ENCODE data around the gene NSMCE3.

Gene NSMCE3

DNA sequence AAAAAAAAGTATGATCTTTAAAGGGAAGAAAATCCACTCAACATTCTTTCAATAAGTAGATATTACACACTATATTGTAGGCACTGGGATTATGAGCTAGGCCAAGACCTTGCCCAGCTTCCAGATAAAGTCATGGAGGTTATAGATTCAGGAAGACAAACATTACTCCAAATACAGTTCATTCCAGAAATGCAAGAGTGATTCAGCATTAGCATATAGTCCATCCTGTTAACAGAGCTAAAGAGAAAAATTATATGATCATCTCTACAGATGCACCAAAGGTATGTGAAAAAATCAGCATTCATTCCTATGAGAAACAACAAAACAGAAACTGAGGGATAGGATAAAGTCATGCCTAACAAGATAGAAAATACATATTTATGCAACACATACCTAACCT is 42.1 kb upstream of the NSMCE3 start:
- TF ChIP-seq, protein P1, sequence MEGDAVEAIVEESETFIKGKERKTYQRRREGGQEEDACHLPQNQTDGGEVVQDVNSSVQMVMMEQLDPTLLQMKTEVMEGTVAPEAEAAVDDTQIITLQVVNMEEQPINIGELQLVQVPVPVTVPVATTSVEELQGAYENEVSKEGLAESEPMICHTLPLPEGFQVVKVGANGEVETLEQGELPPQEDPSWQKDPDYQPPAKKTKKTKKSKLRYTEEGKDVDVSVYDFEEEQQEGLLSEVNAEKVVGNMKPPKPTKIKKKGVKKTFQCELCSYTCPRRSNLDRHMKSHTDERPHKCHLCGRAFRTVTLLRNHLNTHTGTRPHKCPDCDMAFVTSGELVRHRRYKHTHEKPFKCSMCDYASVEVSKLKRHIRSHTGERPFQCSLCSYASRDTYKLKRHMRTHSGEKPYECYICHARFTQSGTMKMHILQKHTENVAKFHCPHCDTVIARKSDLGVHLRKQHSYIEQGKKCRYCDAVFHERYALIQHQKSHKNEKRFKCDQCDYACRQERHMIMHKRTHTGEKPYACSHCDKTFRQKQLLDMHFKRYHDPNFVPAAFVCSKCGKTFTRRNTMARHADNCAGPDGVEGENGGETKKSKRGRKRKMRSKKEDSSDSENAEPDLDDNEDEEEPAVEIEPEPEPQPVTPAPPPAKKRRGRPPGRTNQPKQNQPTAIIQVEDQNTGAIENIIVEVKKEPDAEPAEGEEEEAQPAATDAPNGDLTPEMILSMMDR (IDR thresholded peaks at IDR 0.05; ENCODE audit: low read length): no peak
- TF ChIP-seq EZH2 (IDR thresholded peaks at IDR 0.05; ENCODE audit: borderline replicate concordance, low read length): no peak
- Histone ChIP-seq H3F3A (ENCODE audit: insufficient read depth, low read length) (no peaks in the 10 kb centered on the region), H3K4me3 (ENCODE audit: low read depth, low read length, poor library complexity, severe bottlenecking) (no peak overlapping the region), H4K20me1 (ENCODE audit: insufficient read depth, low read length) (no peaks in the 10 kb centered on the region), H3K36me3 (ENCODE audit: insufficient read depth, low read length) (no peaks in the 10 kb centered on the region), H2AFZ (ENCODE audit: low read length) (no peak overlapping the region), H3K4me2 (ENCODE audit: low read length) (no peak overlapping the region), H3K79me2 (ENCODE audit: insufficient read depth, low read length) (no peaks in the 10 kb centered on the region), H3K9me3 (ENCODE audit: low read length) (no peaks in the 10 kb centered on the region), H3K4me1 (ENCODE audit: insufficient read depth, low read length, severe bottlenecking) (peaks cover 13% of the 10 kb centered on the region), H3K9ac (ENCODE audit: low read length) (no peak overlapping the region), H3K27ac (ENCODE audit: low read depth, low read length, poor library complexity, severe bottlenecking) (no peak overlapping the region), H3K9me2 (ENCODE audit: low read depth, low read length) (no peaks in the 10 kb centered on the region), H3K27me3 (ENCODE audit: insufficient read depth, low read length) (no peaks in the 10 kb centered on the region)

DNA sequence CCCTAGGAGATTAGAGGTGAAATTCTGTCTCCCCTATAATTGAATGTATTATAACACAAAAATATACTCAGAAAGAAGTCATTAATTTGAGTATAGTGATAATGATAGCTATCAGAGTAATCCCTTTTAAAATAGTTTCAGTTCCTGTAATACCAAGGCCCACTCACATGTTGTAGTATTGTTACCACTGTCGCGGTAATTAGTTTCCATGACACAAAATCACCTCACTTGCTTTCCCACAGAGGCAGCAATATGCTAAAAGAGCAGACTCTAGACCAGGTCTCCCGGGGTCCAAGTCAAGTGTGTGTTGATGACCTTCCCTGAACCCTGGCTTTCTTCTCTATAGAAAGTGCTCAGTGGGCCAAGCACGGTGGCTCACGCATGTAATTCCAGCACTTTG is 39.5 kb upstream of the NSMCE3 start:
- Histone ChIP-seq H3K4me3 (ENCODE audit: low read depth, low read length, poor library complexity, severe bottlenecking) (no peak overlapping the region), H3K9ac (ENCODE audit: low read length) (no peak overlapping the region), H3K9me3 (ENCODE audit: low read length) (no peaks in the 10 kb centered on the region), H3K4me2 (ENCODE audit: low read length) (no peak overlapping the region), H3K4me1 (ENCODE audit: insufficient read depth, low read length, severe bottlenecking) (peaks cover 13% of the 10 kb centered on the region), H3K27me3 (ENCODE audit: insufficient read depth, low read length) (no peaks in the 10 kb centered on the region; the same call in 1 of the 2 replicates), H3K9me2 (ENCODE audit: low read depth, low read length) (no peaks in the 10 kb centered on the region), H2AFZ (ENCODE audit: low read length) (no peak overlapping the region), H3F3A (ENCODE audit: insufficient read depth, low read length) (no peaks in the 10 kb centered on the region), H3K27ac (ENCODE audit: low read depth, low read length, poor library complexity, severe bottlenecking) (no peak overlapping the region), H4K20me1 (ENCODE audit: insufficient read depth, low read length) (no peaks in the 10 kb centered on the region), H3K79me2 (ENCODE audit: insufficient read depth, low read length) (no peaks in the 10 kb centered on the region), H3K36me3 (ENCODE audit: insufficient read depth, low read length) (no peaks in the 10 kb centered on the region)
- TF ChIP-seq, protein P1 (IDR thresholded peaks at IDR 0.05; ENCODE audit: low read length): no peak
- TF ChIP-seq EZH2 (IDR thresholded peaks at IDR 0.05; ENCODE audit: borderline replicate concordance, low read length): no peak

DNA sequence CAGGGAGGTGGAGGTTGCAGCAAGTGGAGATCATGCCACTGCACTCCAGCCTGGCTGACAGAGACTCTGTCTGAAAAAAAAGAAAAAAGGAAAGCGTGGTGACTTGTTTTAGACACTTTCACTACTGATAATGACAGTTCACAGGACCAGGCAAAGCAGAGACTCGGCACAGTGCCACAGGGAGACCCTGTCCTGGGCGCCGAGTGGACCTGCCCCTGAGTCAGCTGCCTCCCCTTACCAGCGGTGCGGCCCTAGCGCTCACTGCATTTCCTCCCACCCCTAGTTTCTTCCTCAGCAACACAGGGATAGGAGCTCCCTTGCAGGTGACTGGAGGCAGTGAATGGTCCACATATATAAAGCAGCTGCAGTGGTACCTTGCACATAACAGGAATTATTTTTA is 38.7 kb upstream of the NSMCE3 start:
- Histone ChIP-seq H3K27ac (ENCODE audit: low read depth, low read length, poor library complexity, severe bottlenecking) (no peak overlapping the region), H3K79me2 (ENCODE audit: insufficient read depth, low read length) (no peaks in the 10 kb centered on the region), H3K4me1 (ENCODE audit: insufficient read depth, low read length, severe bottlenecking) (peaks cover 13% of the 10 kb centered on the region), H3K4me2 (ENCODE audit: low read length) (no peak overlapping the region), H3F3A (ENCODE audit: insufficient read depth, low read length) (no peaks in the 10 kb centered on the region), H2AFZ (ENCODE audit: low read length) (no peak overlapping the region), H3K4me3 (ENCODE audit: low read depth, low read length, poor library complexity, severe bottlenecking) (no peak overlapping the region), H4K20me1 (ENCODE audit: insufficient read depth, low read length) (no peaks in the 10 kb centered on the region), H3K9me3 (ENCODE audit: low read length) (no peaks in the 10 kb centered on the region), H3K9me2 (ENCODE audit: low read depth, low read length) (no peaks in the 10 kb centered on the region), H3K9ac (ENCODE audit: low read length) (no peak overlapping the region), H3K36me3 (ENCODE audit: insufficient read depth, low read length) (no peaks in the 10 kb centered on the region), H3K27me3 (ENCODE audit: insufficient read depth, low read length) (no peaks in the 10 kb centered on the region; the same call in 1 of the 2 replicates)
- TF ChIP-seq EZH2 (IDR thresholded peaks at IDR 0.05; ENCODE audit: borderline replicate concordance, low read length): no peak
- TF ChIP-seq, protein P1 (IDR thresholded peaks at IDR 0.05; ENCODE audit: low read length): no peak

All from OCI-LY1 (cell line).